HepG2 (cell line): Measurements from ENCODE around the gene STPG4. TPM values are rescaled to one million over a fixed set of nuclear protein-coding genes. Genes with fewer than 3 reads are reported as not detected.

ENCODE experiments used
- ATAC-seq: fragments of 200-7000 bp; cut with Tn5 transposase; 3 replicates; pipeline ENCODE4 v1.9.1; 2020; ENCODE audit warnings: mild to moderate bottlenecking, moderate library complexity
- BruUV-seq: library from RNA; stranded (reverse); fragments of 400-500 nt; replicated peaks from 2 replicates; lab custom pipeline; 2021; lab: Mats Ljungman, UMichigan
- CTCF ChIA-PET: fragments of 300-600 bp; formaldehyde crosslinking; extraction: SDS; loops from one replicate; lab custom pipeline; 2021; ENCODE audit warnings: low total read pairs, inconsistent platforms, low intra/inter-chr PET ratio; lab: Yijun Ruan, JAX
- POLR2A ChIA-PET: fragments of 350-600 bp; sonication (Branson Sonifier 250); formaldehyde crosslinking; loops from one replicate; lab custom pipeline; 2020; ENCODE audit warnings: antibody characterized with exemption, inconsistent platforms; lab: Yijun Ruan, JAX
- DNase-seq: peaks from one replicate; pipeline ENCODE4 v3.0.0-alpha.2; 2015; ENCODE audit warnings: low spot score
- FAIRE-seq: peaks from 3 replicates; lab custom pipeline; 2011; peaks lifted over from hg19 to GRCh38; lab: Jason Lieb, UNC
- H2AFZ ChIP-seq: one replicate; pipeline ENCODE4 v1.6.1; 2011; ENCODE audit warnings: low read length, inconsistent platforms
- H3K27ac ChIP-seq: fragments of 300-600 bp; 3 replicates; pipeline ENCODE4 v1.8.0; 2011; ENCODE audit warnings: mixed run types, mild to moderate bottlenecking, mixed read lengths, low read length, inconsistent platforms; ENCODE audit not compliant: insufficient read depth; ENCODE audit errors: extremely low read length
- H3K27me3 ChIP-seq, 2 experiments: fragments of 200-600 bp in 1 of 2; 2 replicates in 1 of 2; 3 replicates in 1 of 2; pipeline versions ENCODE4 v1.6.0 to v1.8.0; 2011; ENCODE audit warnings: low read length in 2 of 2, mild to moderate bottlenecking in 2 of 2, moderate library complexity in 2 of 2, inconsistent platforms in 1 of 2; ENCODE audit not compliant: insufficient read depth in 2 of 2, control insufficient read depth in 1 of 2
- H3K36me3 ChIP-seq, 2 experiments: fragments of 200-600 bp in 1 of 2; replicated peaks in 1 of 2; 2 replicates in 1 of 2; 3 replicates in 1 of 2; pipeline versions ENCODE4 v1.5.1 to v1.8.0; 2011; ENCODE audit warnings: low read length in 2 of 2, inconsistent platforms in 1 of 2; ENCODE audit not compliant: insufficient read depth in 2 of 2, control insufficient read depth in 1 of 2
- H3K4me1 ChIP-seq: 2 replicates; pipeline ENCODE4 v1.5.1; 2012; ENCODE audit warnings: low read length, inconsistent platforms; ENCODE audit not compliant: insufficient read depth
- H3K4me2 ChIP-seq: 2 replicates; pipeline ENCODE4 v1.6.0; 2011; ENCODE audit warnings: low read depth, low read length, inconsistent platforms
- H3K4me3 ChIP-seq, 3 experiments: fragments of 200-600 bp in 1 of 3; sonication (generic), shearing (Covaris generic) in 1 of 3; replicated peaks in 1 of 3; 2 replicates each; pipeline ENCODE4 v1.5.1; 2011 to 2016; ENCODE audit warnings: low read length in 3 of 3, inconsistent platforms in 2 of 3, low read depth in 2 of 3, mild to moderate bottlenecking in 2 of 3, control low read depth in 1 of 3, mixed read lengths in 1 of 3; ENCODE audit not compliant: insufficient read depth in 1 of 3
- H3K79me2 ChIP-seq: one replicate; pipeline ENCODE4 v1.6.1; 2011; ENCODE audit warnings: low read length, inconsistent platforms; ENCODE audit not compliant: insufficient read depth
- H3K9ac ChIP-seq: 2 replicates; pipeline ENCODE4 v1.6.0; 2011; ENCODE audit warnings: mild to moderate bottlenecking, low read depth, low read length, inconsistent platforms; ENCODE audit not compliant: insufficient read depth
- H3K9me3 ChIP-seq: 2 replicates; pipeline ENCODE4 v1.5.1; 2012; ENCODE audit warnings: mild to moderate bottlenecking, low read length
- H4K20me1 ChIP-seq: 2 replicates; pipeline ENCODE4 v1.6.0; 2011; ENCODE audit warnings: inconsistent platforms, mild to moderate bottlenecking, low read length, moderate library complexity; ENCODE audit not compliant: insufficient read depth
- ARID3A ChIP-seq: IDR thresholded peaks from 2 replicates; pipeline ENCODE4 v1.6.1; 2012; ENCODE audit warnings: low read depth, low read length, improper control_type of control experiment
- KLF12 ChIP-seq: sonication (generic); formaldehyde crosslinking; IDR thresholded peaks from 2 replicates; pipeline ENCODE4 v1.4.0; 2020; ENCODE audit warnings: missing genetic modification reagents, borderline replicate concordance
- MBD4 ChIP-seq: IDR thresholded peaks from 2 replicates; pipeline ENCODE4 v1.6.1; 2012; ENCODE audit warnings: low read length, inconsistent platforms, borderline replicate concordance
- NR0B2 ChIP-seq: sonication (generic); formaldehyde crosslinking; IDR thresholded peaks from 2 replicates; pipeline ENCODE4 v1.4.0; 2020; ENCODE audit warnings: mild to moderate bottlenecking, missing genetic modification reagents
- ZMAT3 ChIP-seq: sonication (generic); formaldehyde crosslinking; conservative IDR thresholded peaks from 2 replicates; pipeline ENCODE4 v1.7.0; 2021; ENCODE audit warnings: missing genetic modification reagents
- ZNF451 ChIP-seq: sonication (generic); formaldehyde crosslinking; IDR thresholded peaks from 2 replicates; pipeline ENCODE4 v1.5.0; 2020; ENCODE audit warnings: mild to moderate bottlenecking, missing genetic modification reagents
- ZNF816 ChIP-seq: sonication (generic); formaldehyde crosslinking; IDR thresholded peaks from 2 replicates; pipeline ENCODE4 v1.8.0; 2022; ENCODE audit warnings: missing genetic modification reagents, mild to moderate bottlenecking, borderline replicate concordance
- WGBS: methylation state at CpG from one replicate; pipeline ENCODE4 v1.1.6; 2017; ENCODE audit warnings: low lambda C conversion rate; 5-methylcytosine and 5-hydroxymethylcytosine counted together
- in situ Hi-C: cut with HindIII; loops from 2 replicates; pipeline ENCODE4 v1.10.0; 2017; ENCODE audit warnings: low pct_unique_long_range_greater_than_20kb; ENCODE audit not compliant: extremely low pct_ligation_motif_present
- intact Hi-C: fragments of 100-400 bp; cut with micrococcal nuclease; formaldehyde crosslinking; loops from one replicate; pipeline ENCODE4 v1.10.0; 2022; ENCODE audit not compliant: unreplicated experiment
- polyA plus RNA-seq, 8 experiments: library from polyadenylated mRNA; depleted of rRNA in 3 of 8; stranded (reverse) in 7 of 8; unstranded in 1 of 8; fragments of >200 nt; fragmentation: Illumina TruSeq in 4 of 8; extraction: Trizol in 4 of 8; gene quantifications; 2 replicates each; pipeline versions ENCODE4 v1.2.1 to v1.2.3, GENCODE V29; 2011 to 2016; ENCODE audit warnings: low read depth in 4 of 8, missing spikeins in 1 of 8, mixed read lengths in 1 of 8; ENCODE audit not compliant: insufficient read depth in 1 of 8
- total RNA-seq, 5 experiments: library from RNA; depleted of rRNA; stranded (reverse); fragments of >200 nt; fragmentation: Illumina TruSeq; extraction: Trizol; gene quantifications; 2 replicates each; pipeline ENCODE4 v1.2.3, GENCODE V29; 2016; ENCODE audit warnings: low read depth in 1 of 5
- TF ChIP-seq, protein P1 (sequence below): sonication (generic); formaldehyde crosslinking; IDR thresholded peaks from 2 replicates; pipeline ENCODE4 v1.9.0; 2021; ENCODE audit warnings: mild to moderate bottlenecking, missing genetic modification reagents
- TF ChIP-seq, protein P2 (sequence below): sonication (generic); formaldehyde crosslinking; IDR thresholded peaks from 2 replicates; pipeline ENCODE4 v1.5.0; 2020; ENCODE audit warnings: mild to moderate bottlenecking, missing genetic modification reagents
- TF ChIP-seq, protein P3 (sequence below): sonication (generic); formaldehyde crosslinking; IDR thresholded peaks from 2 replicates; pipeline ENCODE4 v1.4.0; 2020; ENCODE audit warnings: missing genetic modification reagents

STPG4 gene
- total and polyA plus RNA-seq, 2 of the 13 experiments (the other 11 are each of a cell fraction or from before 2014, with no cell fraction given), result 0.11 to 0.15 TPM

DNA sequence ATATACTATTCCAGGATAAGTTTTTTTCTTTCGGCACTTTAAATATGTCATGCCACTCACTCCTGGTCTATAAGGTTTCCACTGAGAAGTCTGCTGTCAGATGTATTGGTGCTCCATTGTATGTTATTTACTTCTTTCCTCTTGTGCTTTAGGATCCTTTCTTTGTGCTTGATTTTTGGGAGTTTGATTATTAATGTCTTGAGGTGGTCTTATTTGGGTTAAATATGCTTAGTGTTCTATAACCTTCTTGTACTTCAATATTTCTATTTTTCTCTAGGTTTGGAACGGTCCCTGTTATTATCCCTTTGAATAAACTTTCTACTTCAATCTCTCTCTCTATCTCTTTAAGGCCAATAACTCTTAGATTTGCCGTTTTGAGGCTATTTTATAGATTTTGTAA lies 28.3 kb downstream of the STPG4 start:
- Histone ChIP-seq H3K4me2 (no peak overlapping the region), H2AFZ (no peak overlapping the region), H3K27ac (no peak overlapping the region), H3K9ac (no peak overlapping the region), H3K27me3 (no peaks in the 10 kb centered on the region), H3K4me1 (peaks cover 37% of the 10 kb centered on the region), H3K4me3 (no peak overlapping the region), H3K79me2 (no peaks in the 10 kb centered on the region), H3K36me3 (no peaks in the 10 kb centered on the region), H3K9me3 (no peaks in the 10 kb centered on the region), H4K20me1 (no peaks in the 10 kb centered on the region)
- ATAC-seq, result no peak
- WGBS, result 85% methylated on average over 3 of the region's 3 CpGs
- in situ Hi-C loops (no loop called here), intact Hi-C loops (loop anchor here (5.0 kb wide), 1 partner anchor 36 kb away; no protein-coding TSS in a partner anchor)
- no peak for DNase-seq
- ChIA-PET POLR2A (interaction anchor here (2.9 kb wide), 1 partner anchor 47 kb away, joined by 34 read pairs; no protein-coding TSS in a partner anchor), CTCF (no interaction called here)
- no TSS peak for BruUV-seq
- FAIRE-seq, result no peak
- TF ChIP-seq MBD4, result no peak
- TF ChIP-seq, protein P1, sequence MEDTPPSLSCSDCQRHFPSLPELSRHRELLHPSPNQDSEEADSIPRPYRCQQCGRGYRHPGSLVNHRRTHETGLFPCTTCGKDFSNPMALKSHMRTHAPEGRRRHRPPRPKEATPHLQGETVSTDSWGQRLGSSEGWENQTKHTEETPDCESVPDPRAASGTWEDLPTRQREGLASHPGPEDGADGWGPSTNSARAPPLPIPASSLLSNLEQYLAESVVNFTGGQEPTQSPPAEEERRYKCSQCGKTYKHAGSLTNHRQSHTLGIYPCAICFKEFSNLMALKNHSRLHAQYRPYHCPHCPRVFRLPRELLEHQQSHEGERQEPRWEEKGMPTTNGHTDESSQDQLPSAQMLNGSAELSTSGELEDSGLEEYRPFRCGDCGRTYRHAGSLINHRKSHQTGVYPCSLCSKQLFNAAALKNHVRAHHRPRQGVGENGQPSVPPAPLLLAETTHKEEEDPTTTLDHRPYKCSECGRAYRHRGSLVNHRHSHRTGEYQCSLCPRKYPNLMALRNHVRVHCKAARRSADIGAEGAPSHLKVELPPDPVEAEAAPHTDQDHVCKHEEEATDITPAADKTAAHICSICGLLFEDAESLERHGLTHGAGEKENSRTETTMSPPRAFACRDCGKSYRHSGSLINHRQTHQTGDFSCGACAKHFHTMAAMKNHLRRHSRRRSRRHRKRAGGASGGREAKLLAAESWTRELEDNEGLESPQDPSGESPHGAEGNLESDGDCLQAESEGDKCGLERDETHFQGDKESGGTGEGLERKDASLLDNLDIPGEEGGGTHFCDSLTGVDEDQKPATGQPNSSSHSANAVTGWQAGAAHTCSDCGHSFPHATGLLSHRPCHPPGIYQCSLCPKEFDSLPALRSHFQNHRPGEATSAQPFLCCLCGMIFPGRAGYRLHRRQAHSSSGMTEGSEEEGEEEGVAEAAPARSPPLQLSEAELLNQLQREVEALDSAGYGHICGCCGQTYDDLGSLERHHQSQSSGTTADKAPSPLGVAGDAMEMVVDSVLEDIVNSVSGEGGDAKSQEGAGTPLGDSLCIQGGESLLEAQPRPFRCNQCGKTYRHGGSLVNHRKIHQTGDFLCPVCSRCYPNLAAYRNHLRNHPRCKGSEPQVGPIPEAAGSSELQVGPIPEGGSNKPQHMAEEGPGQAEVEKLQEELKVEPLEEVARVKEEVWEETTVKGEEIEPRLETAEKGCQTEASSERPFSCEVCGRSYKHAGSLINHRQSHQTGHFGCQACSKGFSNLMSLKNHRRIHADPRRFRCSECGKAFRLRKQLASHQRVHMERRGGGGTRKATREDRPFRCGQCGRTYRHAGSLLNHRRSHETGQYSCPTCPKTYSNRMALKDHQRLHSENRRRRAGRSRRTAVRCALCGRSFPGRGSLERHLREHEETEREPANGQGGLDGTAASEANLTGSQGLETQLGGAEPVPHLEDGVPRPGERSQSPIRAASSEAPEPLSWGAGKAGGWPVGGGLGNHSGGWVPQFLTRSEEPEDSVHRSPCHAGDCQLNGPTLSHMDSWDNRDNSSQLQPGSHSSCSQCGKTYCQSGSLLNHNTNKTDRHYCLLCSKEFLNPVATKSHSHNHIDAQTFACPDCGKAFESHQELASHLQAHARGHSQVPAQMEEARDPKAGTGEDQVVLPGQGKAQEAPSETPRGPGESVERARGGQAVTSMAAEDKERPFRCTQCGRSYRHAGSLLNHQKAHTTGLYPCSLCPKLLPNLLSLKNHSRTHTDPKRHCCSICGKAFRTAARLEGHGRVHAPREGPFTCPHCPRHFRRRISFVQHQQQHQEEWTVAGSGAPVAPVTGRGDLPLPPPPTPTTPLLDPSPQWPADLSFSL (CRISPR knock-in tag), result no peak
- TF ChIP-seq ZNF451 (CRISPR knock-in tag), result no peak
- no peak for TF ChIP-seq NR0B2 (CRISPR knock-in tag)
- TF ChIP-seq KLF12 (CRISPR knock-in tag), result no peak
- no peak for TF ChIP-seq ARID3A
- TF ChIP-seq ZNF816 (CRISPR knock-in tag), result no peak
- TF ChIP-seq, protein P2, sequence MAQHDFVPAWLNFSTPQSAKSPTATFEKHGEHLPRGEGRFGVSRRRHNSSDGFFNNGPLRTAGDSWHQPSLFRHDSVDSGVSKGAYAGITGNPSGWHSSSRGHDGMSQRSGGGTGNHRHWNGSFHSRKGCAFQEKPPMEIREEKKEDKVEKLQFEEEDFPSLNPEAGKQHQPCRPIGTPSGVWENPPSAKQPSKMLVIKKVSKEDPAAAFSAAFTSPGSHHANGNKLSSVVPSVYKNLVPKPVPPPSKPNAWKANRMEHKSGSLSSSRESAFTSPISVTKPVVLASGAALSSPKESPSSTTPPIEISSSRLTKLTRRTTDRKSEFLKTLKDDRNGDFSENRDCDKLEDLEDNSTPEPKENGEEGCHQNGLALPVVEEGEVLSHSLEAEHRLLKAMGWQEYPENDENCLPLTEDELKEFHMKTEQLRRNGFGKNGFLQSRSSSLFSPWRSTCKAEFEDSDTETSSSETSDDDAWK, result no peak
- TF ChIP-seq, protein P3, sequence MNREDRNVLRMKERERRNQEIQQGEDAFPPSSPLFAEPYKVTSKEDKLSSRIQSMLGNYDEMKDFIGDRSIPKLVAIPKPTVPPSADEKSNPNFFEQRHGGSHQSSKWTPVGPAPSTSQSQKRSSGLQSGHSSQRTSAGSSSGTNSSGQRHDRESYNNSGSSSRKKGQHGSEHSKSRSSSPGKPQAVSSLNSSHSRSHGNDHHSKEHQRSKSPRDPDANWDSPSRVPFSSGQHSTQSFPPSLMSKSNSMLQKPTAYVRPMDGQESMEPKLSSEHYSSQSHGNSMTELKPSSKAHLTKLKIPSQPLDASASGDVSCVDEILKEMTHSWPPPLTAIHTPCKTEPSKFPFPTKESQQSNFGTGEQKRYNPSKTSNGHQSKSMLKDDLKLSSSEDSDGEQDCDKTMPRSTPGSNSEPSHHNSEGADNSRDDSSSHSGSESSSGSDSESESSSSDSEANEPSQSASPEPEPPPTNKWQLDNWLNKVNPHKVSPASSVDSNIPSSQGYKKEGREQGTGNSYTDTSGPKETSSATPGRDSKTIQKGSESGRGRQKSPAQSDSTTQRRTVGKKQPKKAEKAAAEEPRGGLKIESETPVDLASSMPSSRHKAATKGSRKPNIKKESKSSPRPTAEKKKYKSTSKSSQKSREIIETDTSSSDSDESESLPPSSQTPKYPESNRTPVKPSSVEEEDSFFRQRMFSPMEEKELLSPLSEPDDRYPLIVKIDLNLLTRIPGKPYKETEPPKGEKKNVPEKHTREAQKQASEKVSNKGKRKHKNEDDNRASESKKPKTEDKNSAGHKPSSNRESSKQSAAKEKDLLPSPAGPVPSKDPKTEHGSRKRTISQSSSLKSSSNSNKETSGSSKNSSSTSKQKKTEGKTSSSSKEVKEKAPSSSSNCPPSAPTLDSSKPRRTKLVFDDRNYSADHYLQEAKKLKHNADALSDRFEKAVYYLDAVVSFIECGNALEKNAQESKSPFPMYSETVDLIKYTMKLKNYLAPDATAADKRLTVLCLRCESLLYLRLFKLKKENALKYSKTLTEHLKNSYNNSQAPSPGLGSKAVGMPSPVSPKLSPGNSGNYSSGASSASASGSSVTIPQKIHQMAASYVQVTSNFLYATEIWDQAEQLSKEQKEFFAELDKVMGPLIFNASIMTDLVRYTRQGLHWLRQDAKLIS (CRISPR knock-in tag), result no peak
- TF ChIP-seq ZMAT3 (CRISPR knock-in tag), result no peak
